ENCODE results near the gene SFPQ.
"Not testable (repeated sequence)": the region's sequence is repeated elsewhere in the genome, so short reads cannot be mapped to it uniquely, and the experiment has no call there.

- TF ChIP-seq CTCF, POLR2A (IDR thresholded peaks at IDR 0.05): not testable (repeated sequence)
Measured at GRCh38 chr1:35145892-35146549, 46.9 kb downstream of the SFPQ start.
